ENCODE results near the gene TM9SF2. TPM values are rescaled to one million over a fixed set of nuclear protein-coding genes. Genes with fewer than 3 reads are reported as not detected.

The TM9SF2 gene
- total RNA-seq, 1 experiment from 2014 or later: 84.0 TPM

- TF ChIP-seq TEAD1 (CRISPR knock-in tag; IDR thresholded peaks at IDR 0.05): no peak
- no peak for TF ChIP-seq ZNF671 (CRISPR knock-in tag; IDR thresholded peaks at IDR 0.05)
- no peak for TF ChIP-seq ZNF263 (CRISPR knock-in tag; IDR thresholded peaks at IDR 0.05; ENCODE audit: low read depth)
Observed at GRCh38 chr13:99526549-99526948, 25.3 kb downstream of the TM9SF2 start (continued).

- H3K27me3 Mint-ChIP-seq (ENCODE audit: low read depth): no peaks in the 10 kb centered on the region
- no peak overlapping the region for H3K4me3 Mint-ChIP-seq
- peaks cover 40% of the 10 kb centered on the region for H3K36me3 Mint-ChIP-seq
- ChIA-PET CTCF (interaction anchor here (1.0 to 1.8 kb wide), 4 partner anchors 28 to 87 kb away, joined by 3 to 6 read pairs (median 3); no protein-coding TSS in a partner anchor), POLR2A (no interaction called here)
- TF ChIP-seq, protein P1, sequence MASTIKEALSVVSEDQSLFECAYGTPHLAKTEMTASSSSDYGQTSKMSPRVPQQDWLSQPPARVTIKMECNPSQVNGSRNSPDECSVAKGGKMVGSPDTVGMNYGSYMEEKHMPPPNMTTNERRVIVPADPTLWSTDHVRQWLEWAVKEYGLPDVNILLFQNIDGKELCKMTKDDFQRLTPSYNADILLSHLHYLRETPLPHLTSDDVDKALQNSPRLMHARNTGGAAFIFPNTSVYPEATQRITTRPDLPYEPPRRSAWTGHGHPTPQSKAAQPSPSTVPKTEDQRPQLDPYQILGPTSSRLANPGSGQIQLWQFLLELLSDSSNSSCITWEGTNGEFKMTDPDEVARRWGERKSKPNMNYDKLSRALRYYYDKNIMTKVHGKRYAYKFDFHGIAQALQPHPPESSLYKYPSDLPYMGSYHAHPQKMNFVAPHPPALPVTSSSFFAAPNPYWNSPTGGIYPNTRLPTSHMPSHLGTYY (CRISPR knock-in tag; IDR thresholded peaks at IDR 0.05): no peak
- TF ChIP-seq ZNF396 (CRISPR knock-in tag; IDR thresholded peaks at IDR 0.05; ENCODE audit: borderline replicate concordance): no peak
- TF ChIP-seq, protein P2, sequence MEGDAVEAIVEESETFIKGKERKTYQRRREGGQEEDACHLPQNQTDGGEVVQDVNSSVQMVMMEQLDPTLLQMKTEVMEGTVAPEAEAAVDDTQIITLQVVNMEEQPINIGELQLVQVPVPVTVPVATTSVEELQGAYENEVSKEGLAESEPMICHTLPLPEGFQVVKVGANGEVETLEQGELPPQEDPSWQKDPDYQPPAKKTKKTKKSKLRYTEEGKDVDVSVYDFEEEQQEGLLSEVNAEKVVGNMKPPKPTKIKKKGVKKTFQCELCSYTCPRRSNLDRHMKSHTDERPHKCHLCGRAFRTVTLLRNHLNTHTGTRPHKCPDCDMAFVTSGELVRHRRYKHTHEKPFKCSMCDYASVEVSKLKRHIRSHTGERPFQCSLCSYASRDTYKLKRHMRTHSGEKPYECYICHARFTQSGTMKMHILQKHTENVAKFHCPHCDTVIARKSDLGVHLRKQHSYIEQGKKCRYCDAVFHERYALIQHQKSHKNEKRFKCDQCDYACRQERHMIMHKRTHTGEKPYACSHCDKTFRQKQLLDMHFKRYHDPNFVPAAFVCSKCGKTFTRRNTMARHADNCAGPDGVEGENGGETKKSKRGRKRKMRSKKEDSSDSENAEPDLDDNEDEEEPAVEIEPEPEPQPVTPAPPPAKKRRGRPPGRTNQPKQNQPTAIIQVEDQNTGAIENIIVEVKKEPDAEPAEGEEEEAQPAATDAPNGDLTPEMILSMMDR (IDR thresholded peaks at IDR 0.05): no peak
- no peak for TF ChIP-seq MYBL2 (CRISPR knock-in tag; IDR thresholded peaks at IDR 0.05)
- no peak for TF ChIP-seq MXD4 (CRISPR knock-in tag; IDR thresholded peaks at IDR 0.05; ENCODE audit: borderline replicate concordance)
- TF ChIP-seq ATF6 (CRISPR knock-in tag; IDR thresholded peaks at IDR 0.05): no peak
- no peak for TF ChIP-seq OVOL2 (CRISPR knock-in tag; IDR thresholded peaks at IDR 0.05; ENCODE audit: borderline replicate concordance)
- TF ChIP-seq, protein P3, sequence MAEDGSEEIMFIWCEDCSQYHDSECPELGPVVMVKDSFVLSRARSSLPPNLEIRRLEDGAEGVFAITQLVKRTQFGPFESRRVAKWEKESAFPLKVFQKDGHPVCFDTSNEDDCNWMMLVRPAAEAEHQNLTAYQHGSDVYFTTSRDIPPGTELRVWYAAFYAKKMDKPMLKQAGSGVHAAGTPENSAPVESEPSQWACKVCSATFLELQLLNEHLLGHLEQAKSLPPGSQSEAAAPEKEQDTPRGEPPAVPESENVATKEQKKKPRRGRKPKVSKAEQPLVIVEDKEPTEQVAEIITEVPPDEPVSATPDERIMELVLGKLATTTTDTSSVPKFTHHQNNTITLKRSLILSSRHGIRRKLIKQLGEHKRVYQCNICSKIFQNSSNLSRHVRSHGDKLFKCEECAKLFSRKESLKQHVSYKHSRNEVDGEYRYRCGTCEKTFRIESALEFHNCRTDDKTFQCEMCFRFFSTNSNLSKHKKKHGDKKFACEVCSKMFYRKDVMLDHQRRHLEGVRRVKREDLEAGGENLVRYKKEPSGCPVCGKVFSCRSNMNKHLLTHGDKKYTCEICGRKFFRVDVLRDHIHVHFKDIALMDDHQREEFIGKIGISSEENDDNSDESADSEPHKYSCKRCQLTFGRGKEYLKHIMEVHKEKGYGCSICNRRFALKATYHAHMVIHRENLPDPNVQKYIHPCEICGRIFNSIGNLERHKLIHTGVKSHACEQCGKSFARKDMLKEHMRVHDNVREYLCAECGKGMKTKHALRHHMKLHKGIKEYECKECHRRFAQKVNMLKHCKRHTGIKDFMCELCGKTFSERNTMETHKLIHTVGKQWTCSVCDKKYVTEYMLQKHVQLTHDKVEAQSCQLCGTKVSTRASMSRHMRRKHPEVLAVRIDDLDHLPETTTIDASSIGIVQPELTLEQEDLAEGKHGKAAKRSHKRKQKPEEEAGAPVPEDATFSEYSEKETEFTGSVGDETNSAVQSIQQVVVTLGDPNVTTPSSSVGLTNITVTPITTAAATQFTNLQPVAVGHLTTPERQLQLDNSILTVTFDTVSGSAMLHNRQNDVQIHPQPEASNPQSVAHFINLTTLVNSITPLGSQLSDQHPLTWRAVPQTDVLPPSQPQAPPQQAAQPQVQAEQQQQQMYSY (CRISPR knock-in tag; IDR thresholded peaks at IDR 0.05): no peak
- TF ChIP-seq, protein P4, sequence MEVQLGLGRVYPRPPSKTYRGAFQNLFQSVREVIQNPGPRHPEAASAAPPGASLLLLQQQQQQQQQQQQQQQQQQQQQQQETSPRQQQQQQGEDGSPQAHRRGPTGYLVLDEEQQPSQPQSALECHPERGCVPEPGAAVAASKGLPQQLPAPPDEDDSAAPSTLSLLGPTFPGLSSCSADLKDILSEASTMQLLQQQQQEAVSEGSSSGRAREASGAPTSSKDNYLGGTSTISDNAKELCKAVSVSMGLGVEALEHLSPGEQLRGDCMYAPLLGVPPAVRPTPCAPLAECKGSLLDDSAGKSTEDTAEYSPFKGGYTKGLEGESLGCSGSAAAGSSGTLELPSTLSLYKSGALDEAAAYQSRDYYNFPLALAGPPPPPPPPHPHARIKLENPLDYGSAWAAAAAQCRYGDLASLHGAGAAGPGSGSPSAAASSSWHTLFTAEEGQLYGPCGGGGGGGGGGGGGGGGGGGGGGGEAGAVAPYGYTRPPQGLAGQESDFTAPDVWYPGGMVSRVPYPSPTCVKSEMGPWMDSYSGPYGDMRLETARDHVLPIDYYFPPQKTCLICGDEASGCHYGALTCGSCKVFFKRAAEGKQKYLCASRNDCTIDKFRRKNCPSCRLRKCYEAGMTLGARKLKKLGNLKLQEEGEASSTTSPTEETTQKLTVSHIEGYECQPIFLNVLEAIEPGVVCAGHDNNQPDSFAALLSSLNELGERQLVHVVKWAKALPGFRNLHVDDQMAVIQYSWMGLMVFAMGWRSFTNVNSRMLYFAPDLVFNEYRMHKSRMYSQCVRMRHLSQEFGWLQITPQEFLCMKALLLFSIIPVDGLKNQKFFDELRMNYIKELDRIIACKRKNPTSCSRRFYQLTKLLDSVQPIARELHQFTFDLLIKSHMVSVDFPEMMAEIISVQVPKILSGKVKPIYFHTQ (CRISPR knock-in tag; IDR thresholded peaks at IDR 0.05): no peak
- no peak for TF ChIP-seq PRRX2 (CRISPR knock-in tag; IDR thresholded peaks at IDR 0.05)
- no peak for TF ChIP-seq IRF2 (CRISPR knock-in tag; IDR thresholded peaks at IDR 0.05; ENCODE audit: borderline replicate concordance, low read depth)
- TF ChIP-seq RORB (CRISPR knock-in tag; IDR thresholded peaks at IDR 0.05): no peak
- no peak for TF ChIP-seq CREB1 (CRISPR knock-in tag; IDR thresholded peaks at IDR 0.05)
- TF ChIP-seq ZNF232 (CRISPR knock-in tag; IDR thresholded peaks at IDR 0.05): no peak
- no peak for TF ChIP-seq SMAD3 (CRISPR knock-in tag; IDR thresholded peaks at IDR 0.05; ENCODE audit: borderline replicate concordance)
- TF ChIP-seq, protein P5, sequence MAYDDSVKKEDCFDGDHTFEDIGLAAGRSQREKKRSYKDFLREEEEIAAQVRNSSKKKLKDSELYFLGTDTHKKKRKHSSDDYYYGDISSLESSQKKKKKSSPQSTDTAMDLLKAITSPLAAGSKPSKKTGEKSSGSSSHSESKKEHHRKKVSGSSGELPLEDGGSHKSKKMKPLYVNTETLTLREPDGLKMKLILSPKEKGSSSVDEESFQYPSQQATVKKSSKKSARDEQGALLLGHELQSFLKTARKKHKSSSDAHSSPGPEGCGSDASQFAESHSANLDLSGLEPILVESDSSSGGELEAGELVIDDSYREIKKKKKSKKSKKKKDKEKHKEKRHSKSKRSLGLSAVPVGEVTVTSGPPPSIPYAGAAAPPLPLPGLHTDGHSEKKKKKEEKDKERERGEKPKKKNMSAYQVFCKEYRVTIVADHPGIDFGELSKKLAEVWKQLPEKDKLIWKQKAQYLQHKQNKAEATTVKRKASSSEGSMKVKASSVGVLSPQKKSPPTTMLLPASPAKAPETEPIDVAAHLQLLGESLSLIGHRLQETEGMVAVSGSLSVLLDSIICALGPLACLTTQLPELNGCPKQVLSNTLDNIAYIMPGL (CRISPR knock-in tag; IDR thresholded peaks at IDR 0.05): no peak
- no peak for TF ChIP-seq NR3C1 (CRISPR knock-in tag; conservative IDR thresholded peaks at IDR 0.05; ENCODE audit: low read depth)
- no peak for TF ChIP-seq JAZF1 (CRISPR knock-in tag; IDR thresholded peaks at IDR 0.05)
- ATAC-seq (no peak), DNase-seq (ENCODE audit: low spot score) (no peak)
- H3K4me1 Mint-ChIP-seq: peaks cover 7% of the 10 kb centered on the region
- no peaks in the 10 kb centered on the region for H3K9me3 Mint-ChIP-seq
- no peak overlapping the region for H3K27ac Mint-ChIP-seq
Observed at GRCh38 chr13:99527301-99527700, 26.0 kb downstream of the TM9SF2 start.

Measured in WTC11 (cell line).